ENCODE measurements around the gene MTX1.
"Not testable (repeated sequence)": the region's sequence is repeated elsewhere in the genome, so short reads cannot be mapped to it uniquely, and the experiment has no call there.

The MTX1 gene

GRCh38 chr1:155188268-155188667 lies 20.2 kb upstream of the MTX1 start:
- DNase-seq = no peak

DNA sequence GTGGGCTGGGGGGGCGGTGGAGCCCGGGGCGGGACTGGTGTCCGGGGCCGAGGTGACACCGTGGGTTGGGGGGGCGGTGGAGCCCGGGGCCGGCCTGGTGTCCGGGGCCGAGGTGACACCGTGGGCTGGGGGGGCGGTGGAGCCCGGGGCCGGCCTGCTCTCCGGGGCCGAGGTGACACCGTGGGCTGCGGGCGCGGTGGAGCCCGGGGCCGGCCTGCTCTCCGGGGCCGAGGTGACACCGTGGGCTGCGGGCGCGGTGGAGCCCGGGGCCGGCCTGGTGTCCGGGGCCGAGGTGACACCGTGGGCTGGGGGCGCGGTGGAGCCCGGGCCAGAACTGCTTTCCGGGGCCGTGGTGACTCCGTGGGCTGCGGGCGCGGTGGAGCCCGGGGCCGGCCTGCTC lies 18.6 kb upstream of the MTX1 start:
- DNase-seq = not testable (repeated sequence)

DNA sequence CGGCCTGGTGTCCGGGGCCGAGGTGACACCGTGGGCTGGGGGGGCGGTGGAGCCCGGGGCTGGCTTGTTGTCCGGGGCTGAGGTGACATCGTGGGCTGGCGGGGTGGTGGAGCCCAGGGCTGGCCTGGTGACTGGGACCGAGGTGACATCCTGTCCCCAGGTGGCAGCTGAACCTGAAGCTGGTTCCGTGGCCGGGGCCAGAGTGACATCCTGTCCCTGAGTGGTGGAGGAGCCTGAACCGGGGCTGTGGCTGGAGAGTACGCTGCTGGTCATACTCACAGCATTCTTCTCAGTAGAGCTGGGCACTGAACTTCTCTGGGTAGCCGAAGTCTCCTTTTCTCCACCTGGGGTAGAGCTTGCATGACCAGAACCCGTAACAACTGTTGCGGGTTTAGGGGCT lies 16.6 kb upstream of the MTX1 start:
- no peak for DNase-seq

GRCh38 chr1:155192346-155193274 lies 15.9 kb upstream of the MTX1 start:
- DNase-seq = peak in 3 of 56 donors; percentile 17 to 55 (median 42)

- peak in 49 of 56 donors; percentile 21 to 84 (median 57) for DNase-seq
These were observed 15.1 kb upstream of the MTX1 start for GRCh38 chr1:155193275-155193990.

DNA sequence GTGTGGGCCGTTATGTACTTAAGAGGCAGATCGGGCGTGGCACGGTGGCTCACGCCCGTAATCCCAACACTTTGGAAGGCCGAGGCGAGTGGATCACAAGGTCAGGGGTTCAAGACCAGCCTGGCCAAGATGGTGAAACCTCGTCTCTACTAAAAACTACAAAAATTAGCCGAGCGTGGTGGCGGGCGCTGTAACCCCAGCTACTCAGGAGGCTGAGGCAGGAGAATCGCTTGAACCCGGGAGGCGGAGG lies 14.6 kb upstream of the MTX1 start:
- not testable (repeated sequence) for DNase-seq

- DNase-seq = peak in 1 of 56 donors; percentile 38
These were observed 13.0 kb upstream of the MTX1 start for GRCh38 chr1:155195201-155196102.

DNA sequence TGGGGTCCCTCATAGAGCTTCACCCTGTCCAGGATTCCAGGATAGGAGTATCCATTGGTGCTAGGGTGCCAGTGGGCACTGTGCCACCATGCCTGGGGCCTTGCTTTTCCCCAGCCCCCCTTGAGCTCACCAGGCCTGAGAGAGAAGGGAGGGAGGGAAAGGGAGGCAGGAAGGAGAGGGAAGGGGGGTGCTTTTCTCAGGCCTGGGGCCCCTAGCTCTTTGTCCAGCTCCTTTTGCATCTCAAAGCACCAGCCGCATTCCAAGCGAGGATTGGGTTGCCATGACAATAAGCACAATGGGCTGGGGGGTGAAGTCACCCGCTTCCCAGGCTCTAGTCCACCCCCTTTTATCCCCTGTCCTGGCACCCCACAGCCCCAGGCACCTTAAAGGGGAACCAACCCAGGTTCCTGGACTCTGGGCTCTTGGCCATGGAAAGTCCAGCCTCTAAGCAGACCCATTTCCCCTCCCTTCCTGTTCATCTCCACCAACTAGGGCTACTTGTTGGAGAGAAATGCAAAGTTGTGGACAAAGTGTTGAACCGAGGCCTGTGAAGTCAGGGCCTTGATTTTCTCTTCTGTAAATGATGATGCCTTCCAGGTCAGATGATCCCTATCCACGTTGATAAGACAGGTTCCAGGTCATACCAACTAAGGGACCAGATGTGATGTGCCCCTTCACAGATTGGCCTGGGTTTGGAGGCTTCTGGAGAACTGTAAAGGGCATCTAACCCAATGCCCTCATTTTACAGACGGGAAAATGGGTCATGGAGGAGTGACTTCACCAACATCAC lies 12.2 kb upstream of the MTX1 start:
- peak in 46 of 56 donors; percentile 15 to 89 (median 50) for DNase-seq

GRCh38 chr1:155196893-155197638 lies 11.4 kb upstream of the MTX1 start:
- DNase-seq = peak in 15 of 56 donors; percentile 22 to 55 (median 39)

GRCh38 chr1:155197901-155198546 lies 10.5 kb upstream of the MTX1 start:
- no peak for DNase-seq

- no peak for DNase-seq
These were observed 10.0 kb upstream of the MTX1 start for GRCh38 chr1:155198547-155198906.

- no peak for DNase-seq
These were observed 8.7 kb upstream of the MTX1 start for GRCh38 chr1:155199792-155200191.

DNA sequence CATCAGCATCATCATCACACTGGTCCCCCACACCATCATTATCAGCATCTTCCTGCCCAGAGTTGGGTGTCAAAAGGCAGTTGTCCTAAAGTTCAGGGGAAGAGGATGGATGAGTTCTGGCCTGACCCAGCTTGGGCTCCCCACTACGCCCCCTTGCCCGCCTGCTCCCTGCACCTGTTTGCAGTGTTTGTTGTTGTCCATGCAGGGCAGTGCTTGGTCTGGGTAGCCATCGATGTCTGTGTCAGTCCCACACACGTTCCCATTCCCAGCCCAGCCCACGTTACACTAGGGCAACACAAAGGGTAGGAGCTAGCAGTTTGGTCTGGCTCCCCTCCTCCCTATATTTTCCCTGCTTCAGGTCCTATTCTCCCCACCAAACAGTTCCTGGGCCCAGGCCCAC lies 7.6 kb upstream of the MTX1 start:
- no peak for DNase-seq

DNA sequence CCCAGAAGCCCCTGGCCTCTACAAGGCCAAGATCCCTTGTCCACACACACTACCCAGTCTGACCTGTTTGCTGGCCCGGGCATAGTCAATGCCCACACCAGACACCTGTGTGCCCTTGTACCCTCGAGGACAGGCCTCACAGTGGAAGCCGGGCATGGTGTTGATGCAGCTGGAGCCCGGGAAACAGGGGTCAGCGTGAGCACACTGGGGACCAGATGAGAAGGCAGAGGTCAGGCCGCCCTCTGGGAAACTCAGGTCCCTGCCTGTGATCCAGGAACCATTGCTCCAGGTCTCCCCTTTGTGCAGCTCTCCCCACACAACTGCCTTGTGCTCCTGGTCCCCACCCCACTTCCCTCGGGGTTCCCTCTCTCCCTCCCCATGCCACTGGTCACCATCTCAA lies 6.3 kb upstream of the MTX1 start:
- DNase-seq = no peak

- no peak for DNase-seq
These were observed 5.6 kb upstream of the MTX1 start for GRCh38 chr1:155202731-155203515.

GRCh38 chr1:155205035-155205434 lies 3.5 kb upstream of the MTX1 start:
- DNase-seq = no peak

- no peak for DNase-seq
These were observed 2.4 kb upstream of the MTX1 start for GRCh38 chr1:155205969-155206593.

Data from nucleus accumbens (tissue), 56 donors.